ENCODE measurements around the gene MB21D2. TPM values are rescaled to one million over a fixed set of nuclear protein-coding genes. Genes with fewer than 3 reads are reported as not detected.

The MB21D2 gene
- total and polyA plus RNA-seq, 2 donors (not counting 1 experiment from before 2014, with no cell fraction given), result 0.03 to 0.20 TPM

GRCh38 chr3:192830291-192831110 lies 87.2 kb downstream of the MB21D2 start:
- POLR2A ChIA-PET, result no interaction called here
- no peaks in the 10 kb centered on the region for H3K79me2 ChIP-seq (ENCODE audit: control insufficient read depth, insufficient read depth, low read length)
- H3K9me3 Mint-ChIP-seq (ENCODE audit: insufficient read depth), result no peaks in the 10 kb centered on the region
- H3K27ac ChIP-seq (ENCODE audit: low read length in 2 of 2), result no peak overlapping the region
- no peaks in the 10 kb centered on the region for H3K4me1 Mint-ChIP-seq
- CTCF ChIA-PET, result no interaction called here
- no peak overlapping the region for H3K9ac ChIP-seq (ENCODE audit: low read length)
- no peaks in the 10 kb centered on the region for H3K9me3 ChIP-seq (ENCODE audit: control extremely low read depth in 1 of 3, control insufficient read depth in 2 of 3, insufficient read depth in 1 of 3, low read length in 2 of 3)
- peaks cover 0 to 6% (median 0%) of the 10 kb centered on the region in 4 experiments for H3K27me3 ChIP-seq (replicated peaks in 1 of 4; ENCODE audit: control extremely low read depth in 1 of 4, control insufficient read depth in 3 of 4, insufficient read depth in 4 of 4, low read length in 3 of 4)
- TF ChIP-seq CTCF (IDR thresholded peaks at IDR 0.05) (no peak), EZH2 (IDR thresholded peaks at IDR 0.05; ENCODE audit: borderline replicate concordance, insufficient read depth, low read depth, low read length, poor library complexity, severe bottlenecking) (no peak)
- H3K4me1 ChIP-seq (ENCODE audit: control insufficient read depth in 2 of 2, insufficient read depth in 2 of 2, low read length in 2 of 2), result no peaks in the 10 kb centered on the region
- DNase-seq (no peak), ATAC-seq (ENCODE audit: low read depth) (no peak)
- H4K20me1 ChIP-seq (ENCODE audit: control insufficient read depth, insufficient read depth, low read length, poor library complexity, severe bottlenecking), result no peaks in the 10 kb centered on the region
- no peak overlapping the region for H3K27ac Mint-ChIP-seq
- no peaks in the 10 kb centered on the region for H3K36me3 ChIP-seq (replicated peaks in 1 of 2; ENCODE audit: control extremely low read depth in 1 of 2, control insufficient read depth in 1 of 2, extremely low read depth in 1 of 2, insufficient read depth in 2 of 2, low read length in 1 of 2)
- H3K4me3 Mint-ChIP-seq, result no peak overlapping the region
- H3K4me2 ChIP-seq (replicated peaks; ENCODE audit: low read depth, low read length, poor library complexity, severe bottlenecking), result no peak overlapping the region
- no peak overlapping the region for H3K4me3 ChIP-seq (ENCODE audit: control extremely low read depth in 1 of 5, extremely low read depth in 1 of 5, insufficient read depth in 1 of 5, low read depth in 2 of 5, low read length in 4 of 5)
- intact Hi-C loops (cut with micrococcal nuclease), result no loop called here
- H2AFZ ChIP-seq (ENCODE audit: insufficient read depth, low read depth, low read length, poor library complexity, severe bottlenecking), result no peak overlapping the region
- peaks cover 4% of the 10 kb centered on the region for H3K27me3 Mint-ChIP-seq
- WGBS (ENCODE audit: insufficient coverage), result 73% methylated on average over 5 of the region's 7 CpGs

GRCh38 chr3:192827863-192828594 lies 89.6 kb downstream of the MB21D2 start:
- Histone ChIP-seq H3K4me3 (ENCODE audit: control extremely low read depth in 1 of 5, extremely low read depth in 1 of 5, insufficient read depth in 1 of 5, low read depth in 2 of 5, low read length in 4 of 5) (no peak overlapping the region), H4K20me1 (ENCODE audit: control insufficient read depth, insufficient read depth, low read length, poor library complexity, severe bottlenecking) (no peaks in the 10 kb centered on the region), H2AFZ (ENCODE audit: insufficient read depth, low read depth, low read length, poor library complexity, severe bottlenecking) (no peak overlapping the region), H3K9ac (ENCODE audit: low read length) (no peak overlapping the region), H3K9me3 (ENCODE audit: control extremely low read depth in 1 of 3, control insufficient read depth in 2 of 3, insufficient read depth in 1 of 3, low read length in 2 of 3) (no peaks in the 10 kb centered on the region), H3K4me2 (replicated peaks; ENCODE audit: low read depth, low read length, poor library complexity, severe bottlenecking) (no peak overlapping the region), H3K4me1 (ENCODE audit: control insufficient read depth in 2 of 2, insufficient read depth in 2 of 2, low read length in 2 of 2) (no peaks in the 10 kb centered on the region), H3K27ac (ENCODE audit: low read length in 2 of 2) (no peak overlapping the region), H3K27me3 (replicated peaks in 1 of 4; ENCODE audit: control extremely low read depth in 1 of 4, control insufficient read depth in 3 of 4, insufficient read depth in 4 of 4, low read length in 3 of 4) (peaks cover 0 to 6% (median 0%) of the 10 kb centered on the region in 4 experiments), H3K36me3 (replicated peaks in 1 of 2; ENCODE audit: control extremely low read depth in 1 of 2, control insufficient read depth in 1 of 2, extremely low read depth in 1 of 2, insufficient read depth in 2 of 2, low read length in 1 of 2) (no peaks in the 10 kb centered on the region), H3K79me2 (ENCODE audit: control insufficient read depth, insufficient read depth, low read length) (no peaks in the 10 kb centered on the region)
- intact Hi-C loops (cut with micrococcal nuclease), result no loop called here
- Mint-ChIP-seq H3K27ac (no peak overlapping the region), H3K27me3 (peaks cover under 1% of the 10 kb centered on the region), H3K4me3 (no peak overlapping the region), H3K9me3 (ENCODE audit: insufficient read depth) (no peaks in the 10 kb centered on the region), H3K4me1 (no peaks in the 10 kb centered on the region)
- no peak for TF ChIP-seq EZH2 (IDR thresholded peaks at IDR 0.05; ENCODE audit: borderline replicate concordance, insufficient read depth, low read depth, low read length, poor library complexity, severe bottlenecking)
- no peak for TF ChIP-seq CTCF (IDR thresholded peaks at IDR 0.05)
- ATAC-seq (ENCODE audit: low read depth), result no peak
- ChIA-PET CTCF (no interaction called here), POLR2A (no interaction called here)
- no peak for DNase-seq
- 100% methylated on average over 4 of the region's 7 CpGs for WGBS (ENCODE audit: insufficient coverage)

Data from B cell (primary cell).